OCI-M1 (cell line): ENCODE data around the gene RCN2.
"Not testable (repeated sequence)": the region's sequence is repeated elsewhere in the genome, so short reads cannot be mapped to it uniquely, and the experiment has no call there.

Experiments
- DNase-seq: peaks from one replicate; lab custom pipeline; 2025; lab: John Stamatoyannopoulos, UW

The RCN2 gene

GRCh38 chr15:76932135-76932966 is 802 bp downstream of the RCN2 start:
- peak; percentile 51 for DNase-seq

- DNase-seq, result no peak
Observed at GRCh38 chr15:76935620-76936019, 4.1 kb downstream of the RCN2 start.

- DNase-seq, result no peak
Observed at GRCh38 chr15:76936671-76937070, 5.1 kb downstream of the RCN2 start.

GRCh38 chr15:76938752-76939151 is 7.2 kb downstream of the RCN2 start:
- no peak for DNase-seq

- DNase-seq, result no peak
Observed at GRCh38 chr15:76939715-76940114, 8.2 kb downstream of the RCN2 start.

- no peak for DNase-seq
Observed at GRCh38 chr15:76941636-76942035, 10.1 kb downstream of the RCN2 start.

- no peak for DNase-seq
Observed at GRCh38 chr15:76942331-76942730, 10.8 kb downstream of the RCN2 start.

- DNase-seq, result no peak
Observed at GRCh38 chr15:76945494-76946093, 14.0 kb downstream of the RCN2 start.

- no peak for DNase-seq
Observed at GRCh38 chr15:76947454-76947853, 15.9 kb downstream of the RCN2 start.

- DNase-seq, result peak; percentile 14
Observed at GRCh38 chr15:76951220-76951619, 19.7 kb downstream of the RCN2 start.

GRCh38 chr15:76953913-76954312 is 22.4 kb downstream of the RCN2 start:
- no peak for DNase-seq

- no peak for DNase-seq
Observed at GRCh38 chr15:76954744-76955143, 23.2 kb downstream of the RCN2 start.

GRCh38 chr15:76961268-76962011 is 29.9 kb downstream of the RCN2 start:
- no peak for DNase-seq

GRCh38 chr15:76962337-76963013 is 30.9 kb downstream of the RCN2 start:
- DNase-seq, result no peak

- no peak for DNase-seq
Observed at GRCh38 chr15:76963596-76963995, 32.0 kb downstream of the RCN2 start.

GRCh38 chr15:76964157-76964556 is 32.6 kb downstream of the RCN2 start:
- no peak for DNase-seq

- not testable (repeated sequence) for DNase-seq
Observed at GRCh38 chr15:76966051-76966450, 34.5 kb downstream of the RCN2 start.

- no peak for DNase-seq
Observed at GRCh38 chr15:76967067-76967466, 35.5 kb downstream of the RCN2 start.

GRCh38 chr15:76968306-76968705 is 36.8 kb downstream of the RCN2 start:
- DNase-seq, result no peak

GRCh38 chr15:76972389-76973361 is 41.1 kb downstream of the RCN2 start:
- DNase-seq, result no peak

GRCh38 chr15:76973362-76973743 is 41.8 kb downstream of the RCN2 start:
- peak; percentile 35 for DNase-seq
